Activated naive CD8-positive, alpha-beta T cell treated with anti-CD3 and anti-CD28 coated beads, Interleukin-2, amount 50 U/mL, for 16 hours (primary cell): Measurements from ENCODE around the gene NR5A1.

Experiments
- DNase-seq: peaks from one replicate; pipeline ENCODE4 v3.0.0-alpha.2; 2020; ENCODE audit warnings: low read depth, low spot score

Gene NR5A1

GRCh38 chr9:124514125-124514524, 6.9 kb upstream of the NR5A1 start:
- no peak for DNase-seq

DNA sequence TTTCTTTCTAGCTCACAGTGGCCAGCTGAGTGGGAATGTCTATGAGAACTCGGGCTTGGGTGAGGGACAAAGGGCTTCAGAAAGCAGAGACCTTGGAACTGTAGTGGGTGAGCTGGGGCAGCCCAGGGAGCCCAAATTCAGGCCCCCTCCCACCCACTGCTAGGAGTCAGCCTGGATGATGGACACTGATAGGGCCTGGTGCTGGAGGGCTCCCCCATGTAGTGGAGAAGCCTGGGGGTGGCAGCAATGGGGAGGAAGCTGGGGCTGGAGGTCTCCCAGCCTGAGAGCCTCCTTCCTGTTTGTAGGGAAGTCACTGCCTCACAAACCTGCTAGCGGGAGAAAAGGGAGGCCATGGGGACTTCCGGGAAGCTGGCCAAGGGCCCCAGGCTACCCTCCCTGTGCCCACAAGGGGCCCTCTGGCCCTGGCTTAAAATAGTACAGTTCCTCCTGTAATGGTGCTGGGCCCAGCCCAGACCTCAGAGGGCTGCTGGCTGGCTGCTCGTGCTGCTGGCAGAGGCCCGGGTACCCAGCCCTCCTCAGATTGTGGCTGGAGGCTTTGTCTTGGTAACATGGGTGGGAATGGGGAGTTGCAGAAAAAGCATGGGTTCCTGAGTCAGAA, 6.3 kb upstream of the NR5A1 start:
- no peak for DNase-seq

GRCh38 chr9:124512806-124513204, 5.6 kb upstream of the NR5A1 start:
- DNase-seq, result no peak

DNA sequence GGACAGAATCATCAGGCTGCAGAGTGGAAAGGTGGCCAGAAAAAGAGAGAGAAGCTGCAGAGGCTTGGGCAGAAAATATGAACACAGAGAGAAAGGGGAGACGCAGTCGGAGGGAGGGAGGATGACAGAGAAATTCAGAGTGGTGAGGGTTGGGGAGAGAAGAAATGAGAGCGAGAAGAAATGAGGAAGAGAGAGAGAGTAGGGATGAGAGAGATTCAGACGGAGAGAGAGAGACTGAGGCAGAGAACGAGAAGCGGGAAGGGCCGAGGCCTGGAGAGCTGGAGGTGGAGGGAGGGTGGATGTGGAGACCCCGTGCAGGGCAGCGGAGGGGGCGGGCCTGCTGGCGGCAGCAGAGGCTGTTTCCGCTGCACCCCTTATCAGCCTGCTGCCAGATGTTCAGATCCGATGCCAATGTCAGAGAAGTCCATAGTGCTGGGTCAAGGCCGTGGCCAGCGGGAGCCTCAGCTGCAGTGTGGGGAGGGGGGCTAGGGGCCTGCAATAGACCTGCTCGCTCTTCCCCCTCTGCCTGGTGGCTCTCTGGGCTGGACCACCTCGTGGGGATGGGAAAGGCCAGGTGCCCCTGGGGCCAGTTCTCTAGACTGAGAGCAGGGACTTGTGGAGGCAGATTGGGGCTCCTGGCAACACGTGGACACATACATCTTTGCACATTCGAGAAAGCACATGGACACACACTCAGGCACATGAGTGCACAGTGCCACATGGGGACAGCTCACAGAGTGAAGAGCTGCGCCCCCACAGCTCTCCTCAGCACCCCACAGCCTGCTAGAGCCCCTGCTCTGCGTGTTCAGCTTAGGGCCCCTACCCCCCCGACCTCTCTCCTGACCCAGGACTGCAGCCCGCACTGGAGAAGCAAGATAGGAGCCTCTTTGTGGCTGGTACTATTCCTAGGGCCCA, 4.9 kb upstream of the NR5A1 start:
- no peak for DNase-seq

DNA sequence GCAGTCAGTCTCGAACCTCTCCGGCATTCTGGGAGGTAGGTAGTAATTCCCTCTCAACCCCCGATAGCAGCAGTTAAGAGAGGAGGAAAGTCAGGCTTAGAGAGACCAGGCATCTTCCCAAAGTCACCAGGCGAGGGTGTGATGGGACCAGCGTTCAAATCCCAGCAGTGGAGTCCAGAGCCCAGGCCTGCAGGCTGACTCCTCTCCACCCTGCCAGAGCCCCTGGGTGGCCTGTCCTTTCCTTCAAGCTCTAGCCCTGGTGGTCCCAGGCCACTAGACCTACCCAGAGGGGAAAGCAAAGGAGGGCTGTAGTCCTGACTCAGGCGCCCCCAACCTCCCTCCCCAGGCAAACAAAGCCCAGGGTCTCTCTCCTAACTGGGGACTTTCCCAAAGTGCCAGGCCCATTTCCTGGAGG, 4.2 kb upstream of the NR5A1 start:
- DNase-seq, result no peak

- no peak for DNase-seq
These were observed 3.6 kb upstream of the NR5A1 start for GRCh38 chr9:124510650-124511425.

GRCh38 chr9:124507880-124508423, 753 bp upstream of the NR5A1 start:
- DNase-seq, result no peak

GRCh38 chr9:124506433-124506832, 766 bp downstream of the NR5A1 start:
- DNase-seq, result no peak

GRCh38 chr9:124505901-124506346, 1.3 kb downstream of the NR5A1 start:
- DNase-seq, result no peak

- DNase-seq, result no peak
These were observed 1.9 kb downstream of the NR5A1 start for GRCh38 chr9:124505006-124505900.

DNA sequence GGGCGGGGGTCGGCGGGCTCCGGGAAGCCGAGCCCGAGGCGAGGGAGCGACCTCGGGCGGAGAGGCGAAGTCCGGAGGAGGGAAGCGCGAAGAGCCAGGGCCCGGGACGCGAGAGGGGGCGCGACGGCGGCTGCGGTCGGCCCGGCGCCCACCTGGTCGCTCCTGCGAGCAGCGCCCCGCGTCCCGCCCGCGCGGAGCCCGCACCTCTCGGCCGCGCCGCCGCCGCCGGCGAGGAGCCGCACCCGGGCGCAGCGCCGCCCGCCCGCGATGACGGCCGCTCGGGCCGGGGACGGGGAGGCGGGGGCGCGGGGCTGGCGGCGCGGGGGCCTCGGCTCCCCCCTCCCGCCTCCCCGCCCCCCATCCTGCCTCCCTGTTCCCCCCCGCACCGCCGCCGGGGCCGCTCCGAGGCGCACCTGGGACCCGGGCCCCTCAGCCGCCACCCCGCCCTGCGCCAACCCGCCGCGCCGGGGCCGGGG, 2.6 kb downstream of the NR5A1 start:
- DNase-seq, result no peak

DNA sequence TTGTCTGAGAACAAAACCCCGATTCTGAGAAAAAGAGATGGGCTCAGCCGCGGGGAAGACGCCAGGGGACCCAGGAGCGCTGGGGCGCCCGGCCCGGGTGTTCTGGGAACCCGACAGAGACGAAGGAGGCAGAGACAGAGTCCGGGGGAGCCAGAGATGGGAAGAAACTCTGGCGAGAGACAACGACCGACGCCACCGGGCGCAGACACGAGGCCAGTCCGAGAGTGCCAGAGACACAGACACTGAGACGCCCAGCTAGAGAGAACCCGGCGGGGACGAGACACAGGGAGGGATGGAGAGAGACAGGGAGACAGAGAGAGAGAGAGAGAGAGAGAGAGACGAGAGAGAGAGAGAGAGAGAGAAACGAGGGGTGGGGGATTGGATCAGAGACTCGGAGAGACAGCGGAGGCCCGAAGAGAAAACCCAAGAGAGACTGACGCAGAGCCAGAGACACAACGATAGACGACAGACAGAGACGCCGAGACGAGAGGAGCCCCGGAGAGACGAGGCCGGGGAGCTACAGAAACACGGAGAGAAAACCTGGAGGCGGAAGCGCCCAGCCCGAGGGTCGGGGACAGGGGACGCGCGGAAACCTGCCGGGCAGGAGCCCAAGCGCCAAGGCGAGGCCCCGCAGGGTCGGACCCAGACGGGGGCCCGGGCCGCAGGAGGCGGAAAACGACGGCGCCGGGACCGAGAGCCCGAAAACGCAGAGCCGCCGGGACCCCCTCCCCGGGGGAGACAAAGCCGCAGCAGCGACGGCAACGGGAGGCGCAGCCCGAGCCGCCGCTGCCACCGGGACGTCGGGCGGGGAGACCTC, 3.3 kb downstream of the NR5A1 start:
- DNase-seq, result no peak

- no peak for DNase-seq
These were observed 4.2 kb downstream of the NR5A1 start for GRCh38 chr9:124502711-124503702.

DNA sequence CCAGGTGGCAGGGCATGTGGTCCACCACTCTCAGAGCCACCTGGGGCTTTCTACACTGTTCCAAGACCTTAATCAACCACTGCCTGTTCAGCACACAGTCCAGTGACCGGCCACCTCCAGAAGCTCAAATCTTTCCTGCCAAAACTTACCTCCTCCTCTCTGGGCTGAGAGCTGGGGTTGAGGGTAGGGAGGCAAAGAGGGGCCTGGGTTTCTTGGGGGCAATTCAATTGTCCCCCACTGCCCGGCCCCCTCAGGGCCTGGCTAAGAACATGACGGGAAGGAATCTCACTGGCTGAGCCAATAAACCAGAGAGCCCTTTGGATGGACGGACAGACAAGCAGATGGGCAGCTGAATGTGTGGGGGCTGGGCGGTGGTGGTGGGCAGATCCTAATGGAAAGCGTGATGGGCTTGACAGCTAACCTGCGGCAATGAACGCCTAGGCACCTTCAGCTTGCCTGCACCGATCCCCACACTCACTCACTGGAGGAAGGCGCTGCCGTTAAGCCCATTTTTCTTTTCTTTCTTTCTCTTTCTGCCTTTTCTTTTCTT, 5.4 kb downstream of the NR5A1 start:
- DNase-seq, result no peak

DNA sequence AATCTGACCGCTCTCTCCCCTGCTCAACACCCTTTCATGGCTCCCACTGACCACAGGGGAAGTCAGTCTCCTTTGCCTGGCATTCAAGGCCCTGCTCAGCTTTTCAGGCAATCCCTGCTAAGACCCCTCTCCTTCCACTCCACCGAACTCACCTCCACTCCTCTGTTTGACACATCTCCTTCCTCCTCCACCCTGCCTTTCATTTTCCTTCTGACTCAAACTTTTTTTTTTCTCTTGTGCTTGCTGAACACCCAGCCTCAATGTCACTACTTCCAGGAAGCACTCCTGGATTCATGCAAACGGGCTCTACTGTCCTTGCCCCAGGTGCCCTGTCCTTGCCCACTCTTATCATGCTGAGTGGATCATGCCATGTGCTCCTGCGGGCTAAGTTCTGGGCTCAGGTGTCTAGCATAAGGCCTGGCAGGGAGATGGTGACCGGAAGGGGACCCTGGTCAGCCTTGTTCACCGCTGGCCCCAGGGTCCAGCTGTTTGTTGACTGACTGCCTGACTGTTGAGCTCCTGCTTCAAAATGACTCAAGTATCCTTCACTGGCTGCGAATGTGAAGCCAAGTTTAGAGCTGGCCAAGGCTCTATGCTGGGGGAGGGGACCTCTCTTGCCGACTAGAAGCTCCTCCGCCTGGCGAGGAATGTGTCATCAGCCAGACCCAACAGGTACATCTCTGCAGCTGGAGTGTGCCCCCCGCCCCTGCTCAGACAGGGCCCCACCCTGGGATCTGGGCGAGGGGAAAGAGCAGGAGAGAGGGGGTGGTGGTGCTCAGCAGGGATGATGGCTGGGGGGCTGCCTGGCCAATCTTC, 6.2 kb downstream of the NR5A1 start:
- no peak for DNase-seq

DNA sequence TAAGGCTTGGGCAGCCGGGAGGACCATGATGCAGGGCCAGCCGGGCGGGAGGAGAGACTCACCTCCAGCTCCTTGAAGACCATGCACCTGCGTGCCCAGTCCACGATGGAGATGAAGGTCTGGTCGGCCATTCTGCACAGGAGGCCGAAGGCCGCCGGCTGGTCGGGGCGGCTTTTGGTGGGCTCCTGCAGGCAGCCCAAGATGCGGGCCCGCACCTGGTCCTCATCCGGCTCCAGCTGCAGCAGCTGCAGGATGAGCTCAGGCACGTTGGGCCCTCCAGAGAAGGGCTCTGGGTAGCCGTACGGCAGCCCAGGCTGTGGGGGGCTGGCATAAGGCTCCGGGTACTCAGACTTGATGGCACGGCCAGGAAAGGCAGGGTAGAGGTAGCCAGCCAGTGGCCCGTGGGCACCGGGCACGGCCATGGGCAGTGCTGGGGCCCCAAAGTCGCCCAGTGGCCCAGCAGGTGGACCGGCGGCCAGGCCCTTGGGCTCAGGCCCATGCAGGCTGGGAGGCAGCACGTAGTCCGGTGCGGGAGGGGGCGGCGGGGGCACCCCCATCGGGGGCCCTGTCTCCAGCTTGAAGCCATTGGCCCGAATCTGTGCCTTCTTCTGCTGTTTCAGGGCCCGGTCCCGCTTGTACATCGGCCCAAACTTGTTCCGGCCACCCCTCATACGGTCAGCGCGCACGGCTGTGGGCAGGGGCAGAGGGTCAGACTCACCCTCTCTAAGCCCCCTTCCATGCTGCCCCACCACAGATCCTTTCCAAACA, 7.0 kb downstream of the NR5A1 start:
- DNase-seq, result no peak

DNA sequence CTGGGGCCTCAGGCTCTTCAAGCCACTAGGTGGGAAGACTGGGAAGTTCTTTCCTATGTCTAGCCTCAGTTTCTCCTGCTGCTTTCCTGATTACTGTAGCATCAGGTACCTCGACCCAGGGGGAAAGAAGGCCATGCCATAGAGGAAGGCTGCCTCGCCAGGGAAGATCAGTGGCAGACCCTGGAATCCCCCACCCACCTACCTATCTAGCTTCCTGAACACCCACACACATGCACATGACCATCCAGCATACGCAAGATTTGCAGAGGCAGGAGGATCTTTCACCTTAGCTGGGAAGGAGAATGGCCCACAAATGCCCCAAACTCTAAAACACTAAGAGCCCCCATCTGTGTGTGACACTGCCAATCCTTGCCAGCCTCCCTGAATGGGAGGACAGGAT, 8.0 kb downstream of the NR5A1 start:
- no peak for DNase-seq
